Measurements from ENCODE around the gene OLFML3. TPM values are rescaled to one million over a fixed set of nuclear protein-coding genes. Genes with fewer than 3 reads are reported as not detected.

The OLFML3 gene
- total RNA-seq, 1 experiment from 2014 or later: 7.0 TPM

DNA sequence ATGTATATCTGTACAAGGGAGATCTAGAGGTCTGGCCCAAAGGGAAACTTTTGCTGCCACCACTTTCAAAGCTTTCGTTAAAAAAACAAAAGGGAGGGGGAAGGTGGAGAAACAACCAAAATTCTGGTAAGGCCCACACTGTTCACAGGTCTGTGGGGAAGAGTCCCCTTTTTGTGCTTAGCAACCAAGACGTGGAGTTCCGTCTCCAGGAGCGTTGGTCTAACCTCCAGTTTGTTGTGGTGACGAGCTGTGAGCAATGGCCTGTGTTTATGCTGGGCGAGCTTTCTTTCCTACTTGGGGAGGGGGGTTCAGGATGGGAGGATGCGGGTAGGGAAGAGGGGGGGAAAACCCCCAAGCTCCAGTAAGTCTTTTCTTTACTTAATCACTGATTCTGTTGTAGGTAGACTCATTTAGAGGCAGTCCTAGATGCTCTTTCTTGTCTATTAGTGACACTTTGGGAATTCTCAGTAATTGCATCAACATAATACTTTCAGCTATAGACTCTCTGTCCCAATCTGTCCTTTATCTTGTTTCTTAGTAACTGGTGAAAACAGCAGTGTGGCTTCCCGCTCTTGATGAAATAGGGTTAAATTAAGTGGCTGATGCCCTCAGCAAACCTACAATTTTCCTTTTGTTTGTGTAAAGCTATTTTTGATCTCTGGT lies 48.6 kb upstream of the OLFML3 start:
- no peaks in the 10 kb centered on the region for H3F3A ChIP-seq (ENCODE audit: low read length, unreplicated experiment)
- H3K4me3 ChIP-seq (ENCODE audit: low read length): peak overlapping the region; percentile 86
- BruUV-seq (replicated peaks): no TSS peak
- TF ChIP-seq EZH2 (IDR thresholded peaks at IDR 0.05; ENCODE audit: low read length, unreplicated experiment) (no peak), CTCF (conservative IDR thresholded peaks at IDR 0.05; ENCODE audit: low read depth, low read length) (no peak), EZH2phosphoT487 (IDR thresholded peaks at IDR 0.05; ENCODE audit: borderline replicate concordance, low read length) (no peak)
- POLR2A ChIA-PET (ENCODE audit: unreplicated experiment): interaction anchor here (0.5 to 1.0 kb wide), 6 partner anchors 25 to 579 kb away, joined by 3 to 6 read pairs (median 4); partner anchors contain the start of gene PHTF1
- peak overlapping the region; percentile 41 for H3K27ac ChIP-seq (ENCODE audit: low read length)
- H3K4me1 ChIP-seq (ENCODE audit: insufficient read depth, low read length): peaks cover 32% of the 10 kb centered on the region
- H3K4me2 ChIP-seq (ENCODE audit: low read length): peak overlapping the region; percentile 96
- H3K27me3 ChIP-seq (ENCODE audit: low read length): no peaks in the 10 kb centered on the region
- no peaks in the 10 kb centered on the region for H3K9me3 ChIP-seq (ENCODE audit: low read length)
- H4K20me1 ChIP-seq (ENCODE audit: low read length): peaks cover 26% of the 10 kb centered on the region; the same call in 1 of the 2 replicates
- CTCF ChIA-PET: no interaction called here
- peak overlapping the region; percentile 82 for H3K9ac ChIP-seq (ENCODE audit: low read length)
- intact Hi-C loops (cut with micrococcal nuclease): loop anchor here (1.0 kb wide), 1 partner anchor 118 kb away; the partner anchor contains the start of gene RSBN1
- H3K36me3 ChIP-seq (ENCODE audit: low read depth, low read length): no peaks in the 10 kb centered on the region
- peak overlapping the region; percentile 99 for H2AFZ ChIP-seq (ENCODE audit: low read length)
- ATAC-seq (peak; percentile 30), DNase-seq (peak; percentile 54)
- H3K9me2 ChIP-seq (replicated peaks; ENCODE audit: low read length): no peaks in the 10 kb centered on the region
- peaks cover 70% of the 10 kb centered on the region for H3K79me2 ChIP-seq (ENCODE audit: low read length)

DNA sequence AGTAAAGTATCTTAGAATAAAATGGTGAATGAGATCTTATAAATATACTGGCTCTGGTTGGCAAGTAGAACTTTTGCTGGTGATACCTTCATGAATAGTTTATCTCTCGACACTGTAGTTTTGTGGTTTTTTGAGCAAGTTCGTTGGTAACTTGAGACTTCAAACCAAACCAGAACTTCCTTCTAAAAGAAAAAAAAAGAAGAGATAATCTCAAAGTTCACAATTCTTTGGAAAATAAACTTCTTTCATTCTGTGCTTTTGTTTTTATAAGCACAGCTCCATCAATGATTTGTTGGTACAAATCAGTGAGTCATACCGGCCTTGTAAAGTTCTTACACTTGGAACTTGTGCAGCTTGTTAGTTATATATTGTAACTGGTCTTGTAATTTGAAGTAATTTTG lies 47.8 kb upstream of the OLFML3 start:
- intact Hi-C loops (cut with micrococcal nuclease): loop anchor here (1.0 kb wide), 1 partner anchor 119 kb away; the partner anchor contains the start of gene RSBN1

More for the DNA sequence above, 47.8 kb upstream of the OLFML3 start:
- no peaks in the 10 kb centered on the region for H3K9me3 ChIP-seq (ENCODE audit: low read length)
- CTCF ChIA-PET: no interaction called here
- H3K4me1 ChIP-seq (ENCODE audit: insufficient read depth, low read length): peaks cover 32% of the 10 kb centered on the region
- peak overlapping the region; percentile 86 for H3K4me3 ChIP-seq (ENCODE audit: low read length)
- peak overlapping the region; percentile 96 for H3K4me2 ChIP-seq (ENCODE audit: low read length)
- POLR2A ChIA-PET (ENCODE audit: unreplicated experiment): interaction anchor here (0.6 kb wide), 1 partner anchor 386 kb away, joined by 5 read pairs; no protein-coding TSS in a partner anchor
- H3K9ac ChIP-seq (ENCODE audit: low read length): peak overlapping the region; percentile 82; the same call in 1 of the 2 replicates
- peaks cover 78% of the 10 kb centered on the region for H3K79me2 ChIP-seq (ENCODE audit: low read length)
- DNase-seq (peak; percentile 63), ATAC-seq (peak; percentile 12)
- H2AFZ ChIP-seq (ENCODE audit: low read length): no peak overlapping the region
- no peak for TF ChIP-seq EZH2 (IDR thresholded peaks at IDR 0.05; ENCODE audit: low read length, unreplicated experiment)
- no peak for TF ChIP-seq EZH2phosphoT487 (IDR thresholded peaks at IDR 0.05; ENCODE audit: borderline replicate concordance, low read length)
- TF ChIP-seq CTCF (conservative IDR thresholded peaks at IDR 0.05; ENCODE audit: low read depth, low read length): no peak
- H3K36me3 ChIP-seq (ENCODE audit: low read depth, low read length): no peaks in the 10 kb centered on the region
- peak overlapping the region; percentile 41 for H3K27ac ChIP-seq (ENCODE audit: low read length)
- no peaks in the 10 kb centered on the region for H3K27me3 ChIP-seq (ENCODE audit: low read length)
- no peaks in the 10 kb centered on the region for H3K9me2 ChIP-seq (replicated peaks; ENCODE audit: low read length)
- H4K20me1 ChIP-seq (ENCODE audit: low read length): peaks cover 29% of the 10 kb centered on the region; the same call in 1 of the 2 replicates
- BruUV-seq (replicated peaks): no TSS peak
- no peaks in the 10 kb centered on the region for H3F3A ChIP-seq (ENCODE audit: low read length, unreplicated experiment)

Measured in PC-3 (cell line).